Ovary (tissue), 9 donors: Measurements from ENCODE around the gene NT5C2. TPM values are rescaled to one million over a fixed set of nuclear protein-coding genes. Genes with fewer than 3 reads are reported as not detected.

Experiments
- DNase-seq, 5 donors: peaks; one replicate each; pipeline ENCODE4 v3.0.0-alpha.2; 2019 to 2020
- H3K27ac ChIP-seq, 2 donors: fragments of 200-600 bp; one replicate each; pipeline versions ENCODE4 v1.5.1 to v1.8.0; 2019 to 2022
- H3K27me3 ChIP-seq: fragments of 200-600 bp; one replicate; pipeline ENCODE4 v1.8.0; 2022
- H3K36me3 ChIP-seq: fragments of 200-600 bp; sonication (generic); one replicate; pipeline ENCODE4 v1.5.1; 2019
- H3K4me1 ChIP-seq: one replicate; pipeline ENCODE4 v1.8.1; 2013; ENCODE audit warnings: mild to moderate bottlenecking, moderate library complexity; ENCODE audit not compliant: insufficient read depth
- H3K4me3 ChIP-seq: fragments of 200-600 bp; sonication (generic); one replicate; pipeline ENCODE4 v1.5.1; 2017
- H3K9me3 ChIP-seq, 2 donors: fragments of 200-600 bp in 1 of 2; sonication (generic) in 1 of 2; one replicate each; pipeline versions ENCODE4 v1.5.1 to v1.8.1; 2013 to 2019; ENCODE audit warnings: mild to moderate bottlenecking in 1 of 2, moderate library complexity in 1 of 2
- CTCF ChIP-seq, 3 donors: fragments of 450-650 bp in 2 of 3; fragments of 200-600 bp in 1 of 3; IDR thresholded peaks; one replicate each; pipeline versions ENCODE4 v1.5.1 to v1.8.0; 2016 to 2022; ENCODE audit warnings: antibody characterized with exemption in 3 of 3, mild to moderate bottlenecking in 1 of 3
- EP300 ChIP-seq: sonication (generic); formaldehyde crosslinking; IDR thresholded peaks from one replicate; pipeline ENCODE4 v1.6.1; 2017; ENCODE audit warnings: antibody characterized with exemption
- POLR2A ChIP-seq: fragments of 450-650 bp; IDR thresholded peaks from one replicate; pipeline ENCODE4 v1.6.1; 2017; ENCODE audit warnings: antibody characterized with exemption, mild to moderate bottlenecking, moderate library complexity
- WGBS, 3 donors: extraction: QIAGEN DNeasy Blood & Tissue Kit in 1 of 3; methylation state at CpG; one replicate each; pipeline versions ENCODE4 v1.1.5 to v1.1.7; 2013 to 2017; 5-methylcytosine and 5-hydroxymethylcytosine counted together
- intact Hi-C, 4 donors: fragments of 100-400 bp; cut with DNase I; formaldehyde crosslinking; loops; one replicate each; pipeline versions ENCODE4 v1.11.0 to v1.15.1; 2022 to 2023
- polyA plus RNA-seq, 2 donors: library from polyadenylated mRNA; stranded (reverse); fragments of 200-250 nt in 1 of 2; fragments of 350-450 nt in 1 of 2; fragmentation: Illumina TruSeq in 1 of 2; extraction: RNeasy Lipid Tissue Mini Kit (QIAGEN cat#74804) in 1 of 2; gene quantifications; one replicate each; pipeline ENCODE4 v1.2.3, GENCODE V29; 2013 to 2014
- total RNA-seq, 7 donors: library from RNA; depleted of rRNA in 2 of 7; stranded (reverse); fragments of >200 nt in 2 of 7; fragmentation: NEBNext Ultra II Directional in 3 of 7; extraction: Animal tissue kit (Norgen Biotek cat#: 25700) in 3 of 7; gene quantifications; one replicate each; pipeline versions ENCODE4 v1.1.0 to v1.2.4, GENCODE V29; 2016 to 2023
- donor health status: DM: no; HTN: no; CAD: no; lungs with moderate emphysema.
- donor health status: DM: no; HTN: no; CAD: no.
- donor health status: Bipolar disorder and iron deficiency.
- donor health status: DM: yes; HTN: yes; CAD: no.
- donor health status: DM: no; HTN: no; CAD: no.
- donor health status: DM: yes; HTN: yes; CAD: no.

NT5C2 gene
- total and polyA plus RNA-seq, 9 donors = 49.1 to 92.3 (median 62.0) TPM

- 44 to 51% (median 51%) methylated on average over 4 of the region's 4 CpGs for whole genome bisulfite sequencing, 3 donors
- TF ChIP-seq POLR2A = no peak
- no peak for TF ChIP-seq CTCF (IDR thresholded peaks at IDR 0.05)
- TF ChIP-seq EP300 = no peak
- H3K4me3 ChIP-seq = no peak overlapping the region
- H3K27me3 ChIP-seq = no peaks in the 10 kb centered on the region
- H3K9me3 ChIP-seq = no peaks in the 10 kb centered on the region
- H3K36me3 ChIP-seq = no peaks in the 10 kb centered on the region
- no peak for DNase-seq
- intact Hi-C loops = no loop called here
- peak overlapping the region; percentile 27 to 35 for H3K27ac ChIP-seq
- H3K4me1 ChIP-seq = peaks cover 3% of the 10 kb centered on the region
Observed at GRCh38 chr10:103111918-103112877, 80.9 kb downstream of the NT5C2 start.

GRCh38 chr10:103111031-103111917, 81.8 kb downstream of the NT5C2 start:
- peaks cover 3% of the 10 kb centered on the region for H3K4me1 ChIP-seq
- 3 to 4% (median 3%) methylated on average over 2 of the region's 2 CpGs for WGBS, 3 donors

GRCh38 chr10:103110407-103110806, 82.7 kb downstream of the NT5C2 start:
- Histone ChIP-seq H3K9me3 (no peaks in the 10 kb centered on the region), H3K4me1 (peaks cover 3% of the 10 kb centered on the region)
- intact Hi-C loops = no loop called here

More at GRCh38 chr10:103111031-103111917, 81.8 kb downstream of the NT5C2 start:
- DNase-seq = no peak
- Histone ChIP-seq H3K27me3 (no peaks in the 10 kb centered on the region), H3K9me3 (no peaks in the 10 kb centered on the region), H3K36me3 (no peaks in the 10 kb centered on the region), H3K27ac (peak overlapping the region; percentile 35 to 45), H3K4me3 (no peak overlapping the region)
- intact Hi-C loops = no loop called here
- TF ChIP-seq CTCF (IDR thresholded peaks at IDR 0.05) (peak in 1 of 3 donors; percentile 13), EP300 (no peak), POLR2A (no peak)

GRCh38 chr10:103109821-103110220, 83.3 kb downstream of the NT5C2 start:
- intact Hi-C loops = no loop called here
- peaks cover 3% of the 10 kb centered on the region for H3K4me1 ChIP-seq
- 93 to 97% (median 96%) methylated on average over 2 of the region's 2 CpGs for WGBS, 3 donors

More at GRCh38 chr10:103110407-103110806, 82.7 kb downstream of the NT5C2 start:
- DNase-seq = no peak
- Histone ChIP-seq H3K27ac (peak overlapping the region; percentile 35 to 45), H3K36me3 (no peaks in the 10 kb centered on the region), H3K27me3 (no peaks in the 10 kb centered on the region), H3K4me3 (no peak overlapping the region)
- no peak for TF ChIP-seq EP300

More at GRCh38 chr10:103109821-103110220, 83.3 kb downstream of the NT5C2 start:
- DNase-seq = no peak
- no peaks in the 10 kb centered on the region for H3K36me3 ChIP-seq
- TF ChIP-seq EP300 (no peak), CTCF (IDR thresholded peaks at IDR 0.05) (no peak), POLR2A (no peak)
- H3K4me3 ChIP-seq = no peak overlapping the region
- no peaks in the 10 kb centered on the region for H3K9me3 ChIP-seq
- no peaks in the 10 kb centered on the region for H3K27me3 ChIP-seq
- H3K27ac ChIP-seq = no peak overlapping the region
